ENCODE data around the gene MRGPRX3. TPM values are rescaled to one million over a fixed set of nuclear protein-coding genes. Genes with fewer than 3 reads are reported as not detected.

Gene MRGPRX3
- total and polyA plus RNA-seq, 2 donors (not counting 3 experiments of a cell fraction or from before 2014, with no cell fraction given): not detected

DNA sequence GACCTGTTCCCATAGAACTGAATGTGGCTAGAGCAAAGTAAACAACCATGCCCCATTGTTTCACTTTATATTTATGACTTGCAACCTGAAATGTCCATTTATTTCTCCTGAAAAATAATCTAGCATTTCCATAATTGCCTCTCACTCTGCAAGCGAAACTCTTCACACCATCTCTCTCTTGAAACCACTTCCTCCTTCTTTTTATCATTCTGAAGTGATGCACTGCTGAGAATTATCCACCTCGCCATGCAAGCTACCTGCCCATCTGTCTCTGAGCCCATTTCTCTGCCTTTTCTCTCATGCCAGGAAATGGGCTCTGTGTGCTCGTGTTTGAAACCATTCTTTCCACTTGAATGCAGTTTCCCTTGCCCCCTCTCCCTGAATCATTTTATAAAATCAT is 13.5 kb downstream of the MRGPRX3 start:
- CTCF ChIA-PET: interaction anchor here (1.5 kb wide), 1 partner anchor 58 kb away, joined by 3 read pairs; no protein-coding TSS in a partner anchor
- intact Hi-C loops (cut with micrococcal nuclease) (loop anchor here (1.0 kb wide), 1 partner anchor 155 kb away; no protein-coding TSS in a partner anchor), dilution Hi-C loops (cut with MboI; ENCODE audit: extremely low pct_ligation_motif_present, low sequenced_read_pairs) (no loop called here)
- Histone ChIP-seq H3K27ac (ENCODE audit: insufficient read depth, low read depth, low read length) (no peak overlapping the region), H3K79me2 (ENCODE audit: control insufficient read depth, insufficient read depth, low read length) (no peaks in the 10 kb centered on the region), H3K4me2 (ENCODE audit: insufficient read depth, low read length) (no peak overlapping the region), H3K36me3 (ENCODE audit: control insufficient read depth in 2 of 2, extremely low read depth in 1 of 2, insufficient read depth in 2 of 2, low read length in 2 of 2) (no peaks in the 10 kb centered on the region), H3K9me1 (replicated peaks; ENCODE audit: control insufficient read depth, extremely low read depth, insufficient read depth, low read length) (no peaks in the 10 kb centered on the region), H4K20me1 (replicated peaks; ENCODE audit: control insufficient read depth, extremely low read depth, insufficient read depth, low read length) (no peaks in the 10 kb centered on the region), H3K9ac (replicated peaks; ENCODE audit: extremely low read depth, insufficient read depth, low read length) (no peak overlapping the region), H3K4me3 (replicated peaks in 1 of 3; ENCODE audit: insufficient read depth in 1 of 3, low read depth in 1 of 3, low read length in 3 of 3) (no peak overlapping the region), H3K4me1 (ENCODE audit: control insufficient read depth, extremely low read depth, insufficient read depth, low read length) (peaks cover 3% of the 10 kb centered on the region), H3K27me3 (ENCODE audit: control insufficient read depth in 2 of 2, insufficient read depth in 2 of 2, low read length in 2 of 2) (peaks cover 0 to 1% of the 10 kb centered on the region in 2 experiments), H3K9me3 (replicated peaks; ENCODE audit: control insufficient read depth, insufficient read depth, low read length) (no peaks in the 10 kb centered on the region), H2AFZ (ENCODE audit: low read depth, low read length) (no peak overlapping the region)
- FAIRE-seq: no peak
- TF ChIP-seq EZH2 (IDR thresholded peaks at IDR 0.05; ENCODE audit: borderline replicate concordance, low read depth, low read length, severe bottlenecking) (no peak), POLR2A (IDR thresholded peaks at IDR 0.05; ENCODE audit: low read depth, low read length) (no peak), MYC (IDR thresholded peaks at IDR 0.05; ENCODE audit: low read depth, low read length) (no peak)
- TF ChIP-seq, protein P1, sequence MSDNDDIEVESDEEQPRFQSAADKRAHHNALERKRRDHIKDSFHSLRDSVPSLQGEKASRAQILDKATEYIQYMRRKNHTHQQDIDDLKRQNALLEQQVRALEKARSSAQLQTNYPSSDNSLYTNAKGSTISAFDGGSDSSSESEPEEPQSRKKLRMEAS (IDR thresholded peaks at IDR 0.05; ENCODE audit: insufficient read depth, insufficient read length): no peak
- POLR2A ChIA-PET: no interaction called here
- DNase-seq (ENCODE audit: low read depth, low spot score): no peak
- no TSS peak for BruUV-seq (replicated peaks)

DNA sequence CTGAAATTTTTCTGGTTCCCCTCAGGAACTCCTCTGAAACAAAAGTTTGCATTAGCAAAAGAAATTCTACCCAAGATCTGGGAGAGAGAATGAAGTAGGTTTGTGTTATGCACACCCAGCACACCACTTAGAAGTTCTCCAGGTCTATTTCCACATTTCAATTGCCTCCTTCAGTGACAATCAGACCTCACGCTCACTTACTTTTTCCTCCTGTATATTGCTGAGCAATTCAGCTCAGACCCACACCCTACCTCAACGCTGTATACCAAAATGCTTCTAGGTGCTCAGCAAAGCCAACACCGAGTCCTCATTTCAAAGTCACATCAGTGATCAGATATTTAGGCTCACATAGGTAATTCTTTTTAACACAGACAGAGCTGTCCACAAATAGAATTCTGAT is 19.2 kb downstream of the MRGPRX3 start:
- Histone ChIP-seq H3K4me1 (ENCODE audit: control insufficient read depth, extremely low read depth, insufficient read depth, low read length) (no peaks in the 10 kb centered on the region), H3K9me1 (replicated peaks; ENCODE audit: control insufficient read depth, extremely low read depth, insufficient read depth, low read length) (no peaks in the 10 kb centered on the region), H2AFZ (ENCODE audit: low read depth, low read length) (no peak overlapping the region), H3K4me3 (replicated peaks in 1 of 3; ENCODE audit: insufficient read depth in 1 of 3, low read depth in 1 of 3, low read length in 3 of 3) (no peak overlapping the region), H3K79me2 (ENCODE audit: control insufficient read depth, insufficient read depth, low read length) (no peaks in the 10 kb centered on the region), H3K27me3 (ENCODE audit: control insufficient read depth in 2 of 2, insufficient read depth in 2 of 2, low read length in 2 of 2) (peaks cover 0 to 1% of the 10 kb centered on the region in 2 experiments), H3K9me3 (replicated peaks; ENCODE audit: control insufficient read depth, insufficient read depth, low read length) (no peaks in the 10 kb centered on the region), H4K20me1 (replicated peaks; ENCODE audit: control insufficient read depth, extremely low read depth, insufficient read depth, low read length) (no peaks in the 10 kb centered on the region), H3K36me3 (ENCODE audit: control insufficient read depth in 2 of 2, extremely low read depth in 1 of 2, insufficient read depth in 2 of 2, low read length in 2 of 2) (no peaks in the 10 kb centered on the region), H3K27ac (ENCODE audit: insufficient read depth, low read depth, low read length) (no peak overlapping the region), H3K4me2 (ENCODE audit: insufficient read depth, low read length) (no peak overlapping the region), H3K9ac (replicated peaks; ENCODE audit: extremely low read depth, insufficient read depth, low read length) (no peak overlapping the region)
- no TSS peak for BruUV-seq (replicated peaks)
- FAIRE-seq (no peak), DNase-seq (ENCODE audit: low read depth, low spot score) (no peak)
- intact Hi-C loops (cut with micrococcal nuclease): no loop called here
- CTCF ChIA-PET: no interaction called here
- TF ChIP-seq MYC (IDR thresholded peaks at IDR 0.05; ENCODE audit: low read depth, low read length) (no peak), POLR2A (IDR thresholded peaks at IDR 0.05; ENCODE audit: low read depth, low read length) (no peak), JUN (IDR thresholded peaks at IDR 0.05; ENCODE audit: borderline replicate concordance, insufficient read depth, insufficient read length, low read depth) (no peak), EZH2 (IDR thresholded peaks at IDR 0.05; ENCODE audit: borderline replicate concordance, low read depth, low read length, severe bottlenecking) (no peak), FOS (IDR thresholded peaks at IDR 0.05; ENCODE audit: borderline replicate concordance, insufficient read depth, low read length) (no peak), GATA2 (IDR thresholded peaks at IDR 0.05; ENCODE audit: insufficient read depth, insufficient read length, low read depth, low read length) (no peak), POLR2AphosphoS5 (IDR thresholded peaks at IDR 0.05; ENCODE audit: insufficient read depth, low read depth, low read length) (no peak)
- TF ChIP-seq, protein P1 (IDR thresholded peaks at IDR 0.05; ENCODE audit: insufficient read depth, insufficient read length): no peak
- TF ChIP-seq, protein P2, sequence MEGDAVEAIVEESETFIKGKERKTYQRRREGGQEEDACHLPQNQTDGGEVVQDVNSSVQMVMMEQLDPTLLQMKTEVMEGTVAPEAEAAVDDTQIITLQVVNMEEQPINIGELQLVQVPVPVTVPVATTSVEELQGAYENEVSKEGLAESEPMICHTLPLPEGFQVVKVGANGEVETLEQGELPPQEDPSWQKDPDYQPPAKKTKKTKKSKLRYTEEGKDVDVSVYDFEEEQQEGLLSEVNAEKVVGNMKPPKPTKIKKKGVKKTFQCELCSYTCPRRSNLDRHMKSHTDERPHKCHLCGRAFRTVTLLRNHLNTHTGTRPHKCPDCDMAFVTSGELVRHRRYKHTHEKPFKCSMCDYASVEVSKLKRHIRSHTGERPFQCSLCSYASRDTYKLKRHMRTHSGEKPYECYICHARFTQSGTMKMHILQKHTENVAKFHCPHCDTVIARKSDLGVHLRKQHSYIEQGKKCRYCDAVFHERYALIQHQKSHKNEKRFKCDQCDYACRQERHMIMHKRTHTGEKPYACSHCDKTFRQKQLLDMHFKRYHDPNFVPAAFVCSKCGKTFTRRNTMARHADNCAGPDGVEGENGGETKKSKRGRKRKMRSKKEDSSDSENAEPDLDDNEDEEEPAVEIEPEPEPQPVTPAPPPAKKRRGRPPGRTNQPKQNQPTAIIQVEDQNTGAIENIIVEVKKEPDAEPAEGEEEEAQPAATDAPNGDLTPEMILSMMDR (IDR thresholded peaks at IDR 0.05; ENCODE audit: extremely low read depth in 1 of 2, insufficient read depth in 1 of 2, low read depth in 1 of 2, low read length in 2 of 2): no peak
- dilution Hi-C loops (cut with MboI; ENCODE audit: extremely low pct_ligation_motif_present, low sequenced_read_pairs): no loop called here
- POLR2A ChIA-PET: no interaction called here

Measured in endothelial cell of umbilical vein (primary cell).